ENCODE results near the gene GPSM1. TPM values are rescaled to one million over a fixed set of nuclear protein-coding genes. Genes with fewer than 3 reads are reported as not detected.
A peak's percentile ranks its signal among the peaks of the same experiment; 100 is the strongest.

The GPSM1 gene
- total RNA-seq, 1 experiment from 2014 or later, result 24.7 TPM

DNA sequence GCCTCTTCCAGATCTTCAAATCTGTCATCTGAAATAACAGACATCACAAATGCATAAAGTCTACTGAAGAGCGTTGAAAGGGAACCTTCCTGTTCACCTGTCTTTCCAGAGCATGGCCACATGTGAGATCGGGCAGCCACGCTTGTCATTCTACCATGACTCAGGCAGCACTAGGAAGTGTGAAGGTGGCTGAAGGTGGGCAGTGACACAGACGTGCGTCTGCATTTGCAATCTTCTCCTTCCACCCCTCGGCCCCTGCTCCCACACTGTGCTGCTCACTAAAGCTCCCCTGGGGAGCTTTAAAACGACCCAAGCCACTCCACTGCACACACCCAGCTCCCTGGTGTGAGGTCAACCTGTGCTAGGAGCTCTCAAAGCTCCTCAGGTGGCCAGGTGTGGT lies 80.6 kb downstream of the GPSM1 start:
- Histone ChIP-seq H3K4me2 (ENCODE audit: insufficient read depth, insufficient read length, low read length) (no peak overlapping the region), H2BK15ac (ENCODE audit: low read depth, low read length) (no peak overlapping the region), H4K91ac (ENCODE audit: insufficient read length, low read depth, low read length) (no peak overlapping the region), H3K4me1 (ENCODE audit: insufficient read depth, low read length) (no peaks in the 10 kb centered on the region), H3K4ac (ENCODE audit: low read depth, low read length) (no peak overlapping the region), H2BK12ac (ENCODE audit: insufficient read length, low read depth, low read length) (no peak overlapping the region), H2AK5ac (ENCODE audit: insufficient read length, low read length) (no peak overlapping the region), H2AFZ (ENCODE audit: low read length) (no peak overlapping the region), H3K27ac (ENCODE audit: insufficient read length, low read depth, low read length) (no peak overlapping the region), H3K23ac (ENCODE audit: insufficient read length, low read depth, low read length) (no peak overlapping the region), H3T11ph (ENCODE audit: low read length) (no peak overlapping the region), H2BK120ac (ENCODE audit: low read depth, low read length, poor library complexity, severe bottlenecking) (no peak overlapping the region), H2BK20ac (ENCODE audit: low read depth, low read length, poor library complexity, severe bottlenecking) (no peak overlapping the region), H3K9me3 (ENCODE audit: control insufficient read depth, low read depth, low read length) (no peaks in the 10 kb centered on the region), H4K20me1 (ENCODE audit: control insufficient read depth, insufficient read depth, insufficient read length) (no peaks in the 10 kb centered on the region), H3K79me2 (ENCODE audit: insufficient read depth, low read length) (peaks cover 16% of the 10 kb centered on the region; the same call in 1 of the 2 replicates), H3K27me3 (ENCODE audit: insufficient read depth, low read length) (no peaks in the 10 kb centered on the region), H3K79me1 (ENCODE audit: insufficient read depth, low read depth, low read length, poor library complexity, severe bottlenecking) (peaks cover 19% of the 10 kb centered on the region), H2BK5ac (ENCODE audit: insufficient read length, low read length) (no peak overlapping the region), H4K5ac (ENCODE audit: insufficient read length, low read depth, low read length) (no peak overlapping the region), H3K56ac (ENCODE audit: insufficient read length, low read depth, low read length) (no peak overlapping the region), H3K9ac (ENCODE audit: extremely low read depth, insufficient read length, low read length) (no peak overlapping the region), H4K8ac (replicated peaks; ENCODE audit: insufficient read length, low read depth, low read length) (no peak overlapping the region), H3K23me2 (ENCODE audit: insufficient read length, low read depth, low read length, poor library complexity, severe bottlenecking) (peaks cover 15% of the 10 kb centered on the region), H3K14ac (ENCODE audit: insufficient read depth, low read length) (no peak overlapping the region), H3K18ac (ENCODE audit: insufficient read length, low read depth, low read length) (no peak overlapping the region)
- H3K27ac Mint-ChIP-seq, result peak overlapping the region in 1 of 3 experiments; percentile 73; a peak in 2 of 7 replicates
- peaks cover 3% of the 10 kb centered on the region for H3K27me3 Mint-ChIP-seq (ENCODE audit: low read depth)
- TF ChIP-seq CTCF (conservative IDR thresholded peaks at IDR 0.05), result no peak
- peaks cover 22 to 25% of the 10 kb centered on the region in 2 experiments for H3K4me1 Mint-ChIP-seq
- H3K9me3 Mint-ChIP-seq, result no peaks in the 10 kb centered on the region
- H3K4me3 Mint-ChIP-seq, result peak overlapping the region; percentile 10 to 29; a peak in 3 of 5 replicates
- WGBS (ENCODE audit: extremely low coverage, insufficient read length, low lambda C conversion rate), result no CpG with 5 or more reads among the region's 7 CpGs
- H3K36me3 Mint-ChIP-seq (ENCODE audit: insufficient read depth in 1 of 3, low read depth in 3 of 3), result peaks cover 44 to 71% (median 60%) of the 10 kb centered on the region in 3 experiments; a peak in 6 of 7 replicates
- DNase-seq, result no peak

Other genes starting within 250 kb of the GPSM1 start
- 11.5 TPM in 2 replicates for gene NACC2, start 232.2 kb upstream of the GPSM1 start, total RNA-seq (2021)
- 48.1 and 48.3 TPM in 2 replicates for gene TMEM250, start 208.7 kb upstream of the GPSM1 start, total RNA-seq (2021)
- not detected in 2 replicates for gene LHX3, start 122.4 kb upstream of the GPSM1 start, total RNA-seq (2021)
- gene QSOX2, start 81.7 kb upstream of the GPSM1 start, total RNA-seq (2021), result 25.0 and 25.8 TPM in 2 replicates
- 0.07 and 0.09 TPM in 2 replicates for gene CCDC187, start 23.4 kb upstream of the GPSM1 start, total RNA-seq (2021)
- gene DNLZ, start 36.2 kb downstream of the GPSM1 start, total RNA-seq (2021), result 22.3 and 24.8 TPM in 2 replicates
- gene CARD9, start 46.1 kb downstream of the GPSM1 start, total RNA-seq (2021), result 5.5 and 5.6 TPM in 2 replicates
- gene SNAPC4, start 72.6 kb downstream of the GPSM1 start, total RNA-seq (2021), result 29.7 TPM in 2 replicates
- gene ENTR1, start 83.1 kb downstream of the GPSM1 start, total RNA-seq (2021), result 105 and 108 TPM in 2 replicates
- 94.5 and 103 TPM in 2 replicates for gene PMPCA, start 83.1 kb downstream of the GPSM1 start, total RNA-seq (2021)
- 20.4 and 21.0 TPM in 2 replicates for gene INPP5E, start 112.3 kb downstream of the GPSM1 start, total RNA-seq (2021)
- gene SEC16A, start 155.5 kb downstream of the GPSM1 start, total RNA-seq (2021), result 52.1 and 56.4 TPM in 2 replicates
- 63.7 and 71.6 TPM in 2 replicates for gene NOTCH1, start 218.5 kb downstream of the GPSM1 start, total RNA-seq (2021)